WTC11 (cell line): ENCODE results near the gene MAGI2.

Experiments
- ELF4 ChIP-seq: sonication (generic); formaldehyde crosslinking; IDR thresholded peaks from 2 replicates; pipeline ENCODE4 v1.8.1; 2022; ENCODE audit warnings: low read depth, mild to moderate bottlenecking, moderate library complexity, missing genetic modification reagents
- GTF2I ChIP-seq: fragments of 250-450 bp; sonication (Bioruptor Pico); conservative IDR thresholded peaks from 2 replicates; pipeline ENCODE4 v1.4.0; 2021; ENCODE audit warnings: mild to moderate bottlenecking
- MLX ChIP-seq: sonication (generic); formaldehyde crosslinking; IDR thresholded peaks from 2 replicates; pipeline ENCODE4 v1.8.1; 2023; ENCODE audit warnings: mild to moderate bottlenecking, missing genetic modification reagents, moderate library complexity
- NFE2L1 ChIP-seq: sonication (generic); formaldehyde crosslinking; IDR thresholded peaks from 2 replicates; pipeline ENCODE4 v1.8.1; 2023; ENCODE audit warnings: missing genetic modification reagents
- PREB ChIP-seq: sonication (generic); formaldehyde crosslinking; IDR thresholded peaks from 2 replicates; pipeline ENCODE4 v1.8.1; 2022; ENCODE audit warnings: mild to moderate bottlenecking, missing genetic modification reagents, moderate library complexity, borderline replicate concordance
- TF ChIP-seq, protein P1 (sequence below): fragments of 200-600 bp; IDR thresholded peaks from 2 replicates; pipeline ENCODE4 v1.8.0; 2022; ENCODE audit warnings: antibody characterized with exemption

DNA sequence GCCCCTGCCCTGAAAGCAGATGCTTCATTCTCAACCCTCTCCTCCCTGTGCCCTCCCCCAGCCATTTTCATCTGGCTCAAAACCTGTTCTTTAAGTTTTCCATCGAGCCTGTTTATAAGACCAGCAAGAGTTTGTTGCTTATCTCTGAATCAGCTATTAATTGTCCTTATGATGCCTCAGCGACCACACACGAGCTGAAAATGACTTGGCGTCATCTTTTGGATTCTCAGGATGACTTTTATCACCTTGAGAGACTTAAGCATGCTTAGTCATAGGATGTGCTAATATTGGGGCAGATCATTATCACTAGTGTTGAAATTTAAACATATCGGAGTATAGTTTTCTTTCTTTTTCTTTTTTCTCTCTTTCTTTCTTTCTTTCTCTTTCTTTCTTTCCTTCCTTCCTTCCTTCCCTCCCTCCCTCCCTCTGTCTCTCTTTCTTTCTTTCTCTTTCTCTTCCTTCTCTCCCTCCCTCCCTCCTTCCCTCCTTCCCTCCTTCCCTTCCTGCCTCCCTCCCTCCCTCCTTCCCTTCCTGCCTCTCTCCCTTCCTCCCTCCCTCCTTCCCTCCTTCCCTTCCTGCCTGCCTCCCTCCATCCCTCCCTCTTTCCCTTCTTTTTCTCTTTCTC is 1470.4 kb downstream of the MAGI2 start:
- TF ChIP-seq PREB (no peak), MLX (CRISPR knock-in tag) (no peak), GTF2I (CRISPR knock-in tag) (no peak), ELF4 (no peak), NFE2L1 (CRISPR knock-in tag) (no peak)
- TF ChIP-seq, protein P1, sequence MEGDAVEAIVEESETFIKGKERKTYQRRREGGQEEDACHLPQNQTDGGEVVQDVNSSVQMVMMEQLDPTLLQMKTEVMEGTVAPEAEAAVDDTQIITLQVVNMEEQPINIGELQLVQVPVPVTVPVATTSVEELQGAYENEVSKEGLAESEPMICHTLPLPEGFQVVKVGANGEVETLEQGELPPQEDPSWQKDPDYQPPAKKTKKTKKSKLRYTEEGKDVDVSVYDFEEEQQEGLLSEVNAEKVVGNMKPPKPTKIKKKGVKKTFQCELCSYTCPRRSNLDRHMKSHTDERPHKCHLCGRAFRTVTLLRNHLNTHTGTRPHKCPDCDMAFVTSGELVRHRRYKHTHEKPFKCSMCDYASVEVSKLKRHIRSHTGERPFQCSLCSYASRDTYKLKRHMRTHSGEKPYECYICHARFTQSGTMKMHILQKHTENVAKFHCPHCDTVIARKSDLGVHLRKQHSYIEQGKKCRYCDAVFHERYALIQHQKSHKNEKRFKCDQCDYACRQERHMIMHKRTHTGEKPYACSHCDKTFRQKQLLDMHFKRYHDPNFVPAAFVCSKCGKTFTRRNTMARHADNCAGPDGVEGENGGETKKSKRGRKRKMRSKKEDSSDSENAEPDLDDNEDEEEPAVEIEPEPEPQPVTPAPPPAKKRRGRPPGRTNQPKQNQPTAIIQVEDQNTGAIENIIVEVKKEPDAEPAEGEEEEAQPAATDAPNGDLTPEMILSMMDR, result no peak
